ENCODE measurements around the gene ELFN1. TPM values are rescaled to one million over a fixed set of nuclear protein-coding genes. Genes with fewer than 3 reads are reported as not detected.
A peak's percentile ranks its signal among the peaks of the same experiment; 100 is the strongest.

The ELFN1 gene
- total and polyA plus RNA-seq, 10 of the 15 experiments (the other 5 are each of a cell fraction or from before 2014, with no cell fraction given) = 0.04 TPM; not detected in 9

DNA sequence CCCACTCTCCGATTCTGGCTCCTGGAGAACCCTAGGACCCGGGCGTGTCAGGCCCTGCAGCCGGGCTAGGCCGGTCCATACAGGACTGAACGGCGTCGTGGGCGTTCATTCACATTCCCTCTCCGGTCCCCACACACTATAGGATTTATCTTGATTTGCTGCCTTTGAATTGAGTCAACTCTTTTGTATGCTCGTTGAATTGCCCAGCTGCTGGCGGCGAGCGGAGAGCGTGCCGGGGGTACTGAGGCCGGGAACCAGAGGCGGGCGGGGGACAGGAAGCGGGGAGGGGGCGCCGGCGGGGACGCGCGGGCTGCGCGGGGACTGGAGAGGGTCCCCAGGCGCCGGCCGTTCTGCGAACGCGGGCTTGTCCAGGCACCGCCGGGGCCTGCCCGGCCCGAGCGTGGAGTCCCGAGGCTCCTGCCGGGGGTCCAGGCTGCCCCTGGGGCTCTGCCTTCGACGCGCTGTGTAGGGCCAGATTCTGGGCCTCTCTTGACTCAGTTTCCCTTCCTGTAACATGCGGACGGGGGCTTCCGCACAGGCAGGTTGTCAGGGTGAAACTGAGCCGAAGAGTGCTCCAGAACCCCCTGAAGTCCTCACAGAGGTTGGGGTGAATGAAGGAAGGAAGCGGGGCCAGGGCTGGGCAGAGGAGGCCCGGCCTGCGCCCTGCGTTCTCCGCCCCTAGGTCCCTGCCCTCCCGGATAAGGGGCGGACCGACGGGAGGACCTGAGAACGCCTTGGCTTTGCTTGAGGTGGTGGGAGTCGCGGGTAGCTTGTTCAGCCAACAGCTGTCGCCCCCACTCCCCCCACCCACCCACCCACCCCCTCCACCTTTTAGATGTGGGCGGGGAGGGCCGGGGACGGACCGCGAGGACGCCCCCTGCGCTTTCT is 769 bp upstream of the ELFN1 start:
- no peak for DNase-seq (ENCODE audit: low read depth, low spot score)
- H2AFZ ChIP-seq (ENCODE audit: control insufficient read depth, low read depth, low read length) = no peak overlapping the region
- H3K9ac ChIP-seq (ENCODE audit: control insufficient read depth, insufficient read depth, low read length) = no peak overlapping the region
- intact Hi-C loops (cut with micrococcal nuclease; ENCODE audit: unreplicated experiment) = loop anchor here (5.0 kb wide), 1 partner anchor 538 kb away; no protein-coding TSS in a partner anchor
- H3K36me3 ChIP-seq (ENCODE audit: control insufficient read depth in 2 of 2, insufficient read depth in 2 of 2, low read length in 1 of 2) = no peaks in the 10 kb centered on the region
- H3K27ac ChIP-seq (ENCODE audit: control insufficient read depth, insufficient read depth) = no peak overlapping the region
- H3K79me2 ChIP-seq (ENCODE audit: control insufficient read depth, insufficient read depth, low read length) = no peaks in the 10 kb centered on the region
- no peaks in the 10 kb centered on the region for H4K20me1 ChIP-seq (ENCODE audit: control insufficient read depth, insufficient read depth)
- H3K27me3 ChIP-seq (replicated peaks in 1 of 2; ENCODE audit: control insufficient read depth in 2 of 2, insufficient read depth in 2 of 2, low read length in 1 of 2) = peaks cover 0 to 6% of the 10 kb centered on the region in 2 experiments; a peak in 2 of 4 replicates
- TF ChIP-seq SUZ12 (IDR thresholded peaks at IDR 0.05; ENCODE audit: unreplicated experiment) (peak; percentile 42), RFX5 (IDR thresholded peaks at IDR 0.05; ENCODE audit: low read depth, low read length) (no peak)
- ChIA-PET CTCF (no interaction called here), SMC1A (ENCODE audit: uncharacterized antibody, unreplicated experiment) (no interaction called here), POLR2A (no interaction called here), RAD21 (ENCODE audit: unreplicated experiment) (no interaction called here)
- no peaks in the 10 kb centered on the region for H3K4me1 ChIP-seq (ENCODE audit: control insufficient read depth, insufficient read depth, low read length)
- no peak for FAIRE-seq
- WGBS (ENCODE audit: insufficient coverage, insufficient replicate concordance, low lambda C conversion rate, missing lambda C conversion rate) = 22% methylated on average over 49 of the region's 68 CpGs
- no peaks in the 10 kb centered on the region for H3K9me3 ChIP-seq (replicated peaks; ENCODE audit: control insufficient read depth, insufficient read depth, low read length)
- in situ Hi-C loops (cut with MboI) = loop anchor here (10.0 kb wide), 1 partner anchor 545 kb away; no protein-coding TSS in a partner anchor
- no peak overlapping the region for H3K4me3 ChIP-seq
- H3K4me2 ChIP-seq (ENCODE audit: control insufficient read depth, insufficient read depth) = no peak overlapping the region
- no TSS peak for BruUV-seq (replicated peaks)
- no peak; the same call in 2 of the 3 replicates for ATAC-seq

DNA sequence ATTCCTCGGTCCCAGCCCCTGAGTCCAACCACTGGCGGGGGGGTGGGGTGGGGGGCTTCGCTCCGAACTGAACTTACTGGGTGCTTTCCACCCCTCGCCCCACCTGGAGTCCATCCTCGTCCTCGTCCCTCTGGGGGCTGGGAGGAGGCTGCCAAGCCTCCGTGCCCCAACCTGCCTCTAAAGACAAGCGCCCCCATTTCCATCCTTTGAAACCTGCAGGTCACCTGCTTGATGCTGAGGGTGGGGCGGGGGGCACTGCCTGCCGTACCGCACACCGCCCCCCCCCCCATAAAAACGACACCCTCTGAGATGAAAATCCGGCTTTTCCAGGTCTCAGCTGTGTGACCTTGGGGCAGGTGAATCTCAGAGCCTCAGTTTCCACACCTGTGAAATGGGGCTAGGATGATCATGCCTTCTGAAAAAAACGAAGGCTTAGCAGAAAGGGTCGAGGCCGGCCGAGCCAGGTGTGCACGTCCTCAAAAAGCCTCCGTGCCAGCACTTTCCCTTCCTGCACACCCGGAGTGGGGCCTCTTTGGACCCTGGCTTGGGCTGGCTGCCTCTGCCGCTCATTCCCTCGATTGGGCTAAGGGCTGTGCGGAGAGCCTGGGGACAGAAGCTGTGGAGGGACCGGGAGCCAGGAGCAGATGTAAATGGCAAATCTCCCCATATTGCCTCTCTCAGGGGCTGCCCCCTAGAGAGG is 967 bp downstream of the ELFN1 start:
- Histone ChIP-seq H3K4me3 (no peak overlapping the region), H3K79me2 (ENCODE audit: control insufficient read depth, insufficient read depth, low read length) (no peaks in the 10 kb centered on the region), H2AFZ (ENCODE audit: control insufficient read depth, low read depth, low read length) (no peak overlapping the region), H4K20me1 (ENCODE audit: control insufficient read depth, insufficient read depth) (no peaks in the 10 kb centered on the region), H3K4me2 (ENCODE audit: control insufficient read depth, insufficient read depth) (no peak overlapping the region), H3K27me3 (replicated peaks in 1 of 2; ENCODE audit: control insufficient read depth in 2 of 2, insufficient read depth in 2 of 2, low read length in 1 of 2) (peaks cover 0 to 6% of the 10 kb centered on the region in 2 experiments; a peak in 2 of 4 replicates), H3K27ac (ENCODE audit: control insufficient read depth, insufficient read depth) (no peak overlapping the region), H3K4me1 (ENCODE audit: control insufficient read depth, insufficient read depth, low read length) (no peaks in the 10 kb centered on the region), H3K9me3 (replicated peaks; ENCODE audit: control insufficient read depth, insufficient read depth, low read length) (no peaks in the 10 kb centered on the region), H3K9ac (ENCODE audit: control insufficient read depth, insufficient read depth, low read length) (no peak overlapping the region), H3K36me3 (ENCODE audit: control insufficient read depth in 2 of 2, insufficient read depth in 2 of 2, low read length in 1 of 2) (no peaks in the 10 kb centered on the region)
- ChIA-PET POLR2A (no interaction called here), CTCF (no interaction called here), SMC1A (ENCODE audit: uncharacterized antibody, unreplicated experiment) (no interaction called here), RAD21 (ENCODE audit: unreplicated experiment) (no interaction called here)
- ATAC-seq (no peak), DNase-seq (ENCODE audit: low read depth, low spot score) (no peak), FAIRE-seq (no peak)
- in situ Hi-C loops (cut with MboI) = no loop called here
- 24% methylated on average over 25 of the region's 26 CpGs for whole genome bisulfite sequencing (ENCODE audit: insufficient coverage, insufficient replicate concordance, low lambda C conversion rate, missing lambda C conversion rate)
- BruUV-seq (replicated peaks) = no TSS peak
- intact Hi-C loops (cut with micrococcal nuclease; ENCODE audit: unreplicated experiment) = no loop called here
- TF ChIP-seq TAF1 (IDR thresholded peaks at IDR 0.05; ENCODE audit: borderline replicate concordance, low read depth, low read length) (no peak), WRNIP1 (IDR thresholded peaks at IDR 0.05; ENCODE audit: borderline replicate concordance, low read depth, low read length) (no peak)
- TF ChIP-seq, protein P1, sequence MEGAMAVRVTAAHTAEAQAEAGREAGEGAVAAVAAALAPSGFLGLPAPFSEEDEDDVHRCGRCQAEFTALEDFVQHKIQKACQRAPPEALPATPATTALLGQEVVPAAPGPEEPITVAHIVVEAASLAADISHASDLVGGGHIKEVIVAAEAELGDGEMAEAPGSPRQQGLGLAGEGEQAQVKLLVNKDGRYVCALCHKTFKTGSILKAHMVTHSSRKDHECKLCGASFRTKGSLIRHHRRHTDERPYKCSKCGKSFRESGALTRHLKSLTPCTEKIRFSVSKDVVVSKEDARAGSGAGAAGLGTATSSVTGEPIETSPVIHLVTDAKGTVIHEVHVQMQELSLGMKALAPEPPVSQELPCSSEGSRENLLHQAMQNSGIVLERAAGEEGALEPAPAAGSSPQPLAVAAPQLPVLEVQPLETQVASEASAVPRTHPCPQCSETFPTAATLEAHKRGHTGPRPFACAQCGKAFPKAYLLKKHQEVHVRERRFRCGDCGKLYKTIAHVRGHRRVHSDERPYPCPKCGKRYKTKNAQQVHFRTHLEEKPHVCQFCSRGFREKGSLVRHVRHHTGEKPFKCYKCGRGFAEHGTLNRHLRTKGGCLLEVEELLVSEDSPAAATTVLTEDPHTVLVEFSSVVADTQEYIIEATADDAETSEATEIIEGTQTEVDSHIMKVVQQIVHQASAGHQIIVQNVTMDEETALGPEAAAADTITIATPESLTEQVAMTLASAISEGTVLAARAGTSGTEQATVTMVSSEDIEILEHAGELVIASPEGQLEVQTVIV (IDR thresholded peaks at IDR 0.05; ENCODE audit: borderline replicate concordance, partially characterized antibody) = no peak
- TF ChIP-seq, protein P2, sequence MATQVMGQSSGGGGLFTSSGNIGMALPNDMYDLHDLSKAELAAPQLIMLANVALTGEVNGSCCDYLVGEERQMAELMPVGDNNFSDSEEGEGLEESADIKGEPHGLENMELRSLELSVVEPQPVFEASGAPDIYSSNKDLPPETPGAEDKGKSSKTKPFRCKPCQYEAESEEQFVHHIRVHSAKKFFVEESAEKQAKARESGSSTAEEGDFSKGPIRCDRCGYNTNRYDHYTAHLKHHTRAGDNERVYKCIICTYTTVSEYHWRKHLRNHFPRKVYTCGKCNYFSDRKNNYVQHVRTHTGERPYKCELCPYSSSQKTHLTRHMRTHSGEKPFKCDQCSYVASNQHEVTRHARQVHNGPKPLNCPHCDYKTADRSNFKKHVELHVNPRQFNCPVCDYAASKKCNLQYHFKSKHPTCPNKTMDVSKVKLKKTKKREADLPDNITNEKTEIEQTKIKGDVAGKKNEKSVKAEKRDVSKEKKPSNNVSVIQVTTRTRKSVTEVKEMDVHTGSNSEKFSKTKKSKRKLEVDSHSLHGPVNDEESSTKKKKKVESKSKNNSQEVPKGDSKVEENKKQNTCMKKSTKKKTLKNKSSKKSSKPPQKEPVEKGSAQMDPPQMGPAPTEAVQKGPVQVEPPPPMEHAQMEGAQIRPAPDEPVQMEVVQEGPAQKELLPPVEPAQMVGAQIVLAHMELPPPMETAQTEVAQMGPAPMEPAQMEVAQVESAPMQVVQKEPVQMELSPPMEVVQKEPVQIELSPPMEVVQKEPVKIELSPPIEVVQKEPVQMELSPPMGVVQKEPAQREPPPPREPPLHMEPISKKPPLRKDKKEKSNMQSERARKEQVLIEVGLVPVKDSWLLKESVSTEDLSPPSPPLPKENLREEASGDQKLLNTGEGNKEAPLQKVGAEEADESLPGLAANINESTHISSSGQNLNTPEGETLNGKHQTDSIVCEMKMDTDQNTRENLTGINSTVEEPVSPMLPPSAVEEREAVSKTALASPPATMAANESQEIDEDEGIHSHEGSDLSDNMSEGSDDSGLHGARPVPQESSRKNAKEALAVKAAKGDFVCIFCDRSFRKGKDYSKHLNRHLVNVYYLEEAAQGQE (IDR thresholded peaks at IDR 0.05; ENCODE audit: low read depth, low read length) = no peak

Data from GM12878 (cell line).